Lower lobe of right lung (tissue), 2 donors: ENCODE results near the gene DAGLA. TPM values are rescaled to one million over a fixed set of nuclear protein-coding genes. Genes with fewer than 3 reads are reported as not detected.
"Not testable (repeated sequence)": the region's sequence is repeated elsewhere in the genome, so short reads cannot be mapped to it uniquely, and the experiment has no call there.

Experiments
- ATAC-seq, 2 donors: fragments of 200-7000 bp; cut with Tn5 transposase; one replicate each; pipeline ENCODE4 v1.9.1; 2020 to 2022; ENCODE audit warnings: mild to moderate bottlenecking in 2 of 2, moderate library complexity in 2 of 2
- DNase-seq: peaks from one replicate; pipeline ENCODE4 v3.0.0-alpha.2; 2020
- H3K27ac ChIP-seq: fragments of 200-600 bp; one replicate; pipeline ENCODE4 v1.8.0; 2022
- H3K27me3 ChIP-seq: fragments of 200-600 bp; one replicate; pipeline ENCODE4 v1.8.0; 2022; ENCODE audit warnings: low read depth
- H3K36me3 ChIP-seq: fragments of 200-600 bp; one replicate; pipeline ENCODE4 v1.8.0; 2022; ENCODE audit warnings: mild to moderate bottlenecking
- H3K4me1 ChIP-seq: fragments of 200-600 bp; one replicate; pipeline ENCODE4 v1.8.0; 2022
- H3K4me3 ChIP-seq: fragments of 200-600 bp; one replicate; pipeline ENCODE4 v1.8.0; 2022; ENCODE audit warnings: mild to moderate bottlenecking
- H3K9me3 ChIP-seq: fragments of 200-600 bp; one replicate; pipeline ENCODE4 v1.8.0; 2022
- intact Hi-C: fragments of 100-400 bp; cut with DNase I; formaldehyde crosslinking; loops from one replicate; pipeline ENCODE4 v1.11.0; 2022
- total RNA-seq: library from RNA; stranded (reverse); fragmentation: NEBNext Ultra II Directional; extraction: Animal tissue kit (Norgen Biotek cat#: 25700); gene quantifications from one replicate; pipeline ENCODE4 v1.2.1, GENCODE V29; 2021
- TF ChIP-seq, protein P1 (sequence below): fragments of 200-600 bp; IDR thresholded peaks from one replicate; pipeline ENCODE4 v1.8.0; 2022; ENCODE audit warnings: antibody characterized with exemption, mild to moderate bottlenecking
- donor health status: DM: no; HTN: yes; CAD: no; lungs with severe emphysema.

The DAGLA gene
- total RNA-seq, 1 donor from 2014 or later: 7.1 TPM

DNA sequence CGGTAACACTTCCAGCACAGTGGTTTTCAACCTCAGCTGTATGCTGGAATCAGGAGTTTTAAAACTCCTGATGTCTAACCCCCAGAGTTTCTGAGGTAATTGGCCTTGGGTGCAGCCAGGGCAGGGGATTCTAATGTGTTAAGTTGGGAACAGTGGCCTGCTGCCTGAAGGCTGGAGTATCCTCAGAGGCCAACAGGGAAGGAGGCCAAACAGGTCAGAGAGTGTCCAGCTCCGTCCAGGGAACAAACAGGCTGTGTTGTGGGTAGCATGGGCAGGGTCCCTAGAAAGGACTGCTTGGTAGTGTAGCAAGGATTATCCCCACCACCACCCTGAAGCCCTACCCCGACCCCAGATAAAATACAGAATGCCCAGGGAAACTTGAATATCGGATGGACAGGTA, 10.8 kb upstream of the DAGLA start:
- Histone ChIP-seq H3K36me3 (no peaks in the 10 kb centered on the region), H3K9me3 (no peaks in the 10 kb centered on the region), H3K27ac (no peak overlapping the region), H3K4me1 (no peaks in the 10 kb centered on the region), H3K4me3 (no peak overlapping the region), H3K27me3 (no peaks in the 10 kb centered on the region)
- DNase-seq (no peak), ATAC-seq (no peak)
- TF ChIP-seq, protein P1, sequence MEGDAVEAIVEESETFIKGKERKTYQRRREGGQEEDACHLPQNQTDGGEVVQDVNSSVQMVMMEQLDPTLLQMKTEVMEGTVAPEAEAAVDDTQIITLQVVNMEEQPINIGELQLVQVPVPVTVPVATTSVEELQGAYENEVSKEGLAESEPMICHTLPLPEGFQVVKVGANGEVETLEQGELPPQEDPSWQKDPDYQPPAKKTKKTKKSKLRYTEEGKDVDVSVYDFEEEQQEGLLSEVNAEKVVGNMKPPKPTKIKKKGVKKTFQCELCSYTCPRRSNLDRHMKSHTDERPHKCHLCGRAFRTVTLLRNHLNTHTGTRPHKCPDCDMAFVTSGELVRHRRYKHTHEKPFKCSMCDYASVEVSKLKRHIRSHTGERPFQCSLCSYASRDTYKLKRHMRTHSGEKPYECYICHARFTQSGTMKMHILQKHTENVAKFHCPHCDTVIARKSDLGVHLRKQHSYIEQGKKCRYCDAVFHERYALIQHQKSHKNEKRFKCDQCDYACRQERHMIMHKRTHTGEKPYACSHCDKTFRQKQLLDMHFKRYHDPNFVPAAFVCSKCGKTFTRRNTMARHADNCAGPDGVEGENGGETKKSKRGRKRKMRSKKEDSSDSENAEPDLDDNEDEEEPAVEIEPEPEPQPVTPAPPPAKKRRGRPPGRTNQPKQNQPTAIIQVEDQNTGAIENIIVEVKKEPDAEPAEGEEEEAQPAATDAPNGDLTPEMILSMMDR: no peak
- intact Hi-C loops: no loop called here

DNA sequence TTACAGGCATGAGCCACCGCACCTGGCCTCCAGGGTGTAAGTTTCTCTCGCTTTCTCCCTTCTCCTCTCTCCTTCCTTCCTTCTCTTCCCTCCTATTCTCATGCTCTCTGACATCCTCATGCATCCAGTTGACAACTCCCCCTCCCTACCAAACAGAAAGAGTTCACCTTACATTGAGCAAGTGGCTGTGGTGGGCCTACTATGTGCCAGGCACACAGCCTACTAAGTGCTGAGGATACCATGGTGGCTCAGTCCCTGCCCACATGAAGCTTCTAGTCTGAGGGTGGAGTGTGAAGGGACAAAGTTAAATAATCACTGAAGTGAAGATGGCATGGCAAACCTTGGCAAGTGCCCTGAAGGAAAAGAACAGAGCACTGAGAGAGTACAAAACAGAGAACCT, 9.6 kb upstream of the DAGLA start:
- intact Hi-C loops: no loop called here
- TF ChIP-seq, protein P1: no peak
- no peak for ATAC-seq

DNA sequence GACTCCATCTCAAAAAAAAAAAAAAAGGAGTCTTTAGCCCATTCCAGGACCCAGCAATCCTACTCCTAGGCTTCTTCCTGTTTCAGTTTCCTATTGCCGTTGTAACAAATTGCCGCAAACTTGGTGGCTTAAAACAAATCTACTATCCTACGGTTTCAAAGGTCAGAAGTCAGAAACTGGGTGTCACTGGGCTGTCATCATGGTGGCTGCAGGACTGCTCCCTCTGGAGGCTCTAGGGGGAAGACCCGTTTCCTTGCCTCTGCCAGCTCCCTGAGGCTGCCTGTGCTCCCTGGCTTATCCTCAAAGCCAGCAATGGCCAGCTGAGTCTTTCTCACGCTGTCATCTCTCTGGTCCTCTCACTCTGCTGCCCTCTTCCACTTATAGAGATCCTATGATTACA, 8.7 kb upstream of the DAGLA start:
- DNase-seq (no peak), ATAC-seq (peak; percentile 74 to 82)
- Histone ChIP-seq H3K9me3 (no peaks in the 10 kb centered on the region), H3K27me3 (peaks cover 10% of the 10 kb centered on the region), H3K4me1 (no peaks in the 10 kb centered on the region), H3K36me3 (no peaks in the 10 kb centered on the region), H3K27ac (no peak overlapping the region), H3K4me3 (no peak overlapping the region)
- intact Hi-C loops: no loop called here
- TF ChIP-seq, protein P1: peak; percentile 35

More for the DNA sequence above, 9.6 kb upstream of the DAGLA start:
- no peak for DNase-seq
- Histone ChIP-seq H3K4me1 (no peaks in the 10 kb centered on the region), H3K27me3 (peaks cover 5% of the 10 kb centered on the region), H3K36me3 (no peaks in the 10 kb centered on the region), H3K27ac (no peak overlapping the region), H3K4me3 (no peak overlapping the region), H3K9me3 (no peaks in the 10 kb centered on the region)

DNA sequence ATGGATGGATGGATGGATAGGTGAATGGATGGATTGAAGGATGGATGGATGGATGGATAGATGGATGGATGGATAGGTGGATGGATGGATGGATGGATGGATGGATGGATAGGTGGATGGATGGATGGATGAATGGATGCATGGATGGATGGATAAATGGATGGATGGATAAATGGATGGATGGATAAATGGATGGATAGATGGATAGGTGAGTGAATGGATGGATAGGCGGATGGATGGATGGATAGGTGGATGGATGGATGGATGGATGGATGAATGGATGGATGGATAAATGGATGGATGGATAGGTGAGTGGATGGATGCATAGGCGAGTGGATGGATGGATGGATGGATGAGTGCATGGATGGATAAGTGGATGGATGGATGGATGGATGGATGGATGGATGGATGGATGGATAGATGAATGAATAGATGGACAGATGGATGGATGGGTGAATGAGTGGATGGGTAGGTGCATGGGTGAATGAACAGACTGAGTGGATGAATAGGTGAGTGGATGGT, 6.2 kb upstream of the DAGLA start:
- H3K4me3 ChIP-seq, intact Hi-C loops, H3K36me3 ChIP-seq, DNase-seq, ATAC-seq, H3K9me3 ChIP-seq, H3K4me1 ChIP-seq, H3K27ac ChIP-seq: not testable (repeated sequence)
- peaks cover 13% of the 10 kb centered on the region for H3K27me3 ChIP-seq

DNA sequence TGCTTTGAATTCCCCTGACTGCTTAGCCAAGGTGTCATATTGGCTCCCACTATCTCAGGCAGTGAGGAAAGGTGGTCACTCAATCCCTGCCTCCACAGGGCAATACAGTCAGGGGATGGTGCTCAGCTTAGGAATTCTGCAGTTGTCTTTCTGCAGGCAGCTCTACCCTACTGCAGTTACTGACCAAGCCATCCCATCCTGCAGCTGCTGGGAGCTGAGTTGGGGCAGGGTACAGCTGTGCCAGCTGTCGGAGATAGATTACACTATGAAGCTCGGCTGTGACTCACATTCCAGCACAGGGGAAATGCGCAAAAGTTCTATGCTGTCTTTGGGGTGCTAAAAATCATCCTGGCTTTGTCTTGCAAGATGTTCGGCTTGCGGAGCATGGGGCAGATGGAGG, 4.4 kb upstream of the DAGLA start:
- Histone ChIP-seq H3K36me3 (no peaks in the 10 kb centered on the region), H3K27ac (no peak overlapping the region), H3K9me3 (no peaks in the 10 kb centered on the region), H3K4me3 (no peak overlapping the region), H3K27me3 (peaks cover 17% of the 10 kb centered on the region), H3K4me1 (peaks cover 4% of the 10 kb centered on the region)
- TF ChIP-seq, protein P1: no peak
- ATAC-seq (no peak), DNase-seq (no peak)
- intact Hi-C loops: no loop called here

DNA sequence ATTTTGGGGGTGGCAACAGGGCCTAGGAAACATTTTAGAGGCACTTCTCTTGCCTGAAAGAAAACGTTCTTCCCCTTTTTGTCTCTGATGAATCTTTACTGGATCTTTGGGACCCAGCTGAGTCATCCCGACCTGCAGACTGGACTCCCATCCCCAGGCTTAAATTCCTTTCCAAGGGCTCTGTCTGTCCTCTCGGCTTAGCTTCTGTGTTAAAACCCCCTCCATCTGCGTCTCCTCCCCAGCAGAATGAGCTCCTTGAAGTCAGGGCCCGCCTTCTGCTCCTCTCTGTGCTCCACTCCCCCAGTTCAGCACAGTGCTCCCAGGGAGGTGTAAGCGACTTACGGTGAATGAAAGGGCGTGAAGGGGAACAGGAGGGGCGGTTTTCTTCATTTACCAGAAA, 895 bp upstream of the DAGLA start:
- TF ChIP-seq, protein P1: no peak
- intact Hi-C loops: no loop called here
- no peak for ATAC-seq
- no peak overlapping the region for H3K27ac ChIP-seq
- H3K27me3 ChIP-seq: peaks cover 30% of the 10 kb centered on the region
- no peak for DNase-seq
- no peaks in the 10 kb centered on the region for H3K9me3 ChIP-seq
- no peaks in the 10 kb centered on the region for H3K36me3 ChIP-seq
- H3K4me1 ChIP-seq: peaks cover 10% of the 10 kb centered on the region
- no peak overlapping the region for H3K4me3 ChIP-seq
